NCI-H2171 (cell line): ENCODE measurements around the gene PDCD10.

Experiments
- DNase-seq: peaks from one replicate; lab custom pipeline; 2025; lab: John Stamatoyannopoulos, UW

Gene PDCD10

GRCh38 chr3:167679526-167679925 lies 55.2 kb downstream of the PDCD10 start:
- no peak for DNase-seq

- DNase-seq = no peak
Observed at GRCh38 chr3:167675848-167676247, 58.8 kb downstream of the PDCD10 start.

GRCh38 chr3:167673221-167673620 lies 61.5 kb downstream of the PDCD10 start:
- no peak for DNase-seq

DNA sequence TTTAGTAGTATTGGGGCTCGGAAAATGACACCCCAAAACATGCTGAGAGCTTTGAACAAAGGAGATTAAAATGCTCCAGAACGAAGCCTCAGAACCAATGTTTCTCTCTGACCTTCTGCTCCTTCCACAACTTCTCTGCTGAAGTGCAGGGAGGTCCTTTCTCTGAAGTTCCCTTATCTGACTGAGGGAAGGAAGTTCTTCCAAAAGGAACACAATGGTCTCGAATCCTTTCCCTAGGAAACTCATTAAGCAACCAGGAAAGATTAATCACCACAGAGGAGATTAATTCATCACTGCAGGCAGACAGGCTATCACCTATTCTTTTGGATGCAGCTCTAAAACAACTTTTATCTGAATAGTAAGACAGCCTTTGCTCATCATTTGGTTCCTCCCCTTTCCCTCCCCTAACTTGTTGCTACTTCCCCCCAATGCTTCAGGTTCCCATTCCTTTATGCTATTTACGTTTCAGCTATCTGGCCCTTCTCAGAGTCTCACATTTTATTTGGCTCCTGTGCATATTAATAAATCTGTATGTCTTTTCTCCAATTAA lies 62.7 kb downstream of the PDCD10 start:
- DNase-seq = no peak

DNA sequence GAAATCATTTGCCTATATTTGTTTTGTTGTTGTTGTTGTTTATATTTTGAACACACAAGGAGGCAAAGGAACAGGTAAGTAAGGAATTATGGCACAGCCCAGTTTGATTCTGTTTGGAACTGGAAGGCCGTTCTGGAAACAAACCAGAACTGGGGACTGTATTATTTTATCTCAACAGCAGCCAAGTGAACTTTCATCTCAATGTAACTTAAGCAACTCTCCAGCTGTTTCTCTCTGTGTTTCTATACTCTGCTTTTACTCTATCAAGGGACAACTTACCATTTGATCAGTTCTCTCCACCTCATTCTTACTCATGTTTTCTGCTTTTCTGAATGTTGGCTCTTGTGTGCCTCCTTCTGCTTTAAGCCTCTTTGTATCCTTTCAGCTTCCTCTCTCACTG lies 65.0 kb downstream of the PDCD10 start:
- DNase-seq = no peak

DNA sequence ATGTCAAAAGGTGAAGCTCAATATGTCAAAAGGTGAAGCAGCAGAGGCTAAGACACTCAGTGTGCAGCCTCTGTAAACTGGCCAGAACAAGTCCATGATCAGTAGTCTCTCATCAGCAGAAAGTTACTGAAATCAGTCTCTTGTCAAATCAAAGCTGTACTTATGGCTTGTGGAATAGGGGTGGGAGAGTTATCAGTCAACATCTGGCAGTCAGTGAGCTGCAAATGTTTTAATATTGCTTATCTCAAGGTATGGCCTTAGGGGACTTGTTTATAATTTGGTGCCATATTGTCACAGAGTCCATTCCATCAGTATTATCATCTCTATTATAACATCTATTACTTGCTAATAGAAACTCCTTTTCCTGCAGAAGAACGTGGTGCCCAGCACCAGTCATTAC lies 66.0 kb downstream of the PDCD10 start:
- DNase-seq = no peak

DNA sequence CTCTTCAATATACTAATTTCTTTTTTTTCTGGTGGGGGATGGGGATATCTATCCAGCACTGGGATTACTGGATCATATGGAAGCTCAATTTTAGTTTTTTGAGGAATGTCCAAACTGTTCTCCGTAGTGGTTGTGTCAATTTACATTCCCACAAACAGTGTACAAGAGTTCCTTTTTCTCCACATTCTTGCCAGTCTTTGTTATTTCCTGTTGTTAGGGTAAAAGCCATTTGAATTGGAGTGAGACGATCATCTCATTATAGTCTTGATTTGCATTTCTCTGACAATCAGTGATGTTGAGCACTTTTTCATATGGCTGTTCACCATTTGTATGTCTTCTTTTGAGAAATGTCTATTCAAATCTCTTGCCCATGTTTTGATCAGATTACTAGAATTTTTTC lies 68.1 kb downstream of the PDCD10 start:
- DNase-seq = no peak

- DNase-seq = no peak
Observed at GRCh38 chr3:167662919-167663400, 71.7 kb downstream of the PDCD10 start.

DNA sequence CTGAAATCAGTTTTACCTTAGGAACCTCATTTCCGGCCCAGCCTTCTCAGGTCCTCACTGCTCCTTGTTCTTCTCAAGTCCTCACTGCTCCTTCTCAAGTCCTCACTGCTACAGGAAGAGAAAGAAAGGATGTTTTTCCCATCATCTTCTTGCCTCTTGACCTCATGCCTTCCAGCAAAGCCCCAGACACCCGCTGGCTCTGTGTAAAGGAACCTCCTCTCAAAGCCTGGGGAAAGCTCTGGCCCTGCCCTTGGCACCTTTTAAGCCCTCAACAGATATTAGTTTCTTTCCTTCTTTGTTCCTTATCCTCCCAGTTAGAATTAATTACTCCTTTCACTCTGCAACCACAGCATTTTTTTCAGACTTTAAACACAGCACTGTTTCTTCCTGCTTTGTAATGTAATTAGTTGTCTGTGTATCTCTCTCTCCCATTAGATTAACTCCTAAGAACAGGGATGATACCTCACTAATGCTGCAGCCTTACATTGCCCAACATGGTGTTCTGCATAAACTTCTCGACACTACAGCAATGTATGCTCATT lies 76.9 kb downstream of the PDCD10 start:
- DNase-seq = no peak

DNA sequence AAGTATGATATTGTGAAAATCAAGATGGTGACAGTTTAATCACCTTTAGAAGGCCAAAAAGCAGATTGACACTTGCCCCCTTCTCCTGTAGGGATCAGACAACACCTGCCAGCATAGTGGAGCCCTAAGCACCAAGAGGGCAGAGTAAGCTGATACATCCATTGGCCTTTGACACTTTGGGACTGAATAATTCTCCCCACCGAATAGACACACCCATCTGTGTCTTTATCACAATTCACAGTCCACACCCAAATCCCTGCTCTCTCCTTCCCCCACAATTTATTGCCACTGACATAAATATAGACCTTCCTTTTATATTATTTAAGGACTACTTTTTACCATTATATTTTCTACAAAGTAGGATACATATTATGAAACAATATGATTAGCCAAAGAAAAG lies 77.9 kb downstream of the PDCD10 start:
- no peak for DNase-seq

- DNase-seq = no peak
Observed at GRCh38 chr3:167653760-167654159, 80.9 kb downstream of the PDCD10 start, which contains the start of gene WDR49. Gene WDR49 (minus strand): TSS chr3:167653942. CDS start chr3:167653425, 517 bp downstream.

- no peak for DNase-seq
Observed at GRCh38 chr3:167653155-167653554, 81.5 kb downstream of the PDCD10 start.

DNA sequence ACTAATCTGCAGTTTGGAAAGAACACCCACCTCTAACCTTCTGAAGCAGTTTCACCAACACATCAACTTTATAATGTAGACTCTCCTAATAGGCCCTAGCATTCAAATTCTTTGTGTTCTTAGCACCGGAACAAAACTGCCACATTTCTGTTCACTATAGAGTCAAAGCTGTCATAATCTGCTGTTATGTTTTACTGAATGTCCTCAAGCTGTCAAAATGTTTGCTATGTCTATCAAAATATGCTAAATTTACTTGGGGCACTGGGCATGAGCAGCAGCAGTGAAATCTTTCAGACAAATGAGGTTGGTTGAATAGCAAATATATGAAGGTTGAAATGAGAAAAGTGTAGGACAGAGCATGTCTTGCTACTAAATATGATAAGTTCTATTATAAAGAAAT lies 82.9 kb downstream of the PDCD10 start:
- no peak for DNase-seq

DNA sequence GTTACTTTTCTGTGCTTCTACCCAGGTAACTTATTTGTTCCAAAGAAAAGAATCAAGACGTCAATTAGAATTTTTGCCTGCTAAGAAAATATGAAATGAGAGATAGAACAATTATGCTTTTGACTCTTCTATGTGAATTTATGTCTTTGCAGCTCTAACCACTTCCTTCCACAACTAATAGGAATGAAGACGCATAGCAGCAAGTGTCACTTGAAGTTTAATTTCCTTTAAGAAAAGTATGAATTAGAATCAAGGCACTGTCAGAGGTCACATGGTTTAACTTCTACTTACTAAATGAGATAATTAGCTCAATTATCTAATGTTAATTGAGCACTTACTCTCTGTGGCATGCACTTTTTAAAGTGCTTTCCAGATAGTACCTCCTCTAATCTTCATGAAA lies 84.2 kb downstream of the PDCD10 start:
- DNase-seq = no peak

DNA sequence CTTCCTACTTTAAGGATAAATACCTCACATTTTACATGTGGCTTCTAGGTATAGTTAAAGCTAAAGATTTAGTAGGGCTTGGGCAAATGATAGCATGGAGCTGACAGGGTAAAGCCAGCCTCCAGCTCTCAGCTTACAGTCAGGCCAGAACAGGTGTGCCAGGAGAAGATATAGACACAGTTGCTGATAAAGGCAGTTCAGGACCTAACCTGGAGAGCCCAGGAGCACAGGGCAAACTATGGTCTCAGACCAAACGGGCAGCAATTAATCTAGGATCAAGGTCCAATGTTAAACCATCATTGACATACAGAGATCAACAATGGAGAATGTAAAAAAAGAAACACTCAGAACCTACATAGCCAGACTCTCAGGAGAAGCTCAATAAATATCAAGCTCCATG lies 84.9 kb downstream of the PDCD10 start:
- no peak for DNase-seq

DNA sequence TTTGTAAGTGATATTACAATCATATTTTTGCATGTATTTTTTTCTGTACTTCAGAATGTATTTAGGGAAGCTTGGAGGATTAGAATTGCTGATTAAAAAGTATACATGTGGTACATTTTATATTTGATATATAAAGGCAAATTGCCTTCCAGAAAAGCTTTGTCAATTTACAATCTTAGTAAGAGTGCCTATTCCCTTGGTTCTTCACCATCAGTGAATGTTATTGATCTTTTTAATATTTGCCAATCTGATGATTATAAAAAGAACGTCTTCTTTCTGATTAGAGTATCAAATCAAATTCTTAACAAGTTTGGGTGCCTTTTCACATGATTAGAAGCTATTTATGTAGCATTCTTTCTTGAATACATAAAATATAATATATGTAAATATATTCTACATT lies 90.1 kb downstream of the PDCD10 start:
- no peak for DNase-seq
